ENCODE measurements around the gene CFAP57.

The CFAP57 gene

DNA sequence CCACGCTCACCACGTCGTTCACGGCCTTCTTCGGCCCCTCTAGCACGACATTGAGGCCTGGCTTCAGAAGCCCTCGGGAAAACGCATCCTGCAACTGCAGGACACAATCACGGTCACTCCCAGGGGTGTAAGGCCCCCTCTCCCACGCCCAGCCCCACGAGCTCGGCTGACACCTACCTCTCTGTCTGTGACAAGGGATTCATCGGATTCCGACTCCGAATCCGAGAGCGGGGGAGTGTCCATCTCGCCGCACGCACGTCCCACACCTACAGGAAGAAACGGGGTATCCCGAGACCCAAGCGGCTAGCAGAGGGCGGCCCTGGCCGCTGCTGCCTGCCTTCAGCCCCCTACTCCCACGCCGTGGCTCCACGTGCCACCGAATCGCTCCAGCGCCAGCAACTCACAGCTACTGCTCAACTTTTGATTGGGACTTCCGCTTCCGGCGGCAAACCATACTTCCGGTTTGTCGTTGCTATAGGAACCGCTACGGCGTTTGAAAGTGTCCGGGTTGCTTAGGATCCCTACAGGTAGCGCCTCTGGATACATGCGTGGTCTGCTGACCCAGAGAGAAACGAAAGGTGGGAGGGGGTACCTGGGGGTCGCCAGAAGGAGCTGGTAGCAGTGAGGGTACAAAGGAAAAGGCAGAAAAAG is at the start of gene CFAP57, which contains the start of gene EBNA1BP2:
CFAP57 (plus strand) TSS at position 455 of the 651 bp plus-strand sequence. CDS start 424 bp downstream, outside the sequence.
EBNA1BP2 (minus strand) TSS at position 415 of the 651 bp plus-strand sequence; CDS start at position 243, 172 bp downstream.
- Histone ChIP-seq H3K4me3 (ENCODE audit: insufficient read depth, low read length, poor library complexity, severe bottlenecking) (peak within 1 kb of the TSS; percentile 84), H3K4me2 (ENCODE audit: low read depth, low read length, poor library complexity, severe bottlenecking) (peak within 1 kb of the TSS; percentile 84), H4K20me1 (ENCODE audit: low read depth, low read length) (no peaks in the 10 kb centered on the region), H3K79me2 (ENCODE audit: insufficient read depth, low read length) (peaks cover 22% of the 10 kb centered on the region), H3K36me3 (ENCODE audit: low read length) (peaks cover 13% of the 10 kb centered on the region; the same call in 1 of the 2 replicates), H3K9me2 (replicated peaks; ENCODE audit: insufficient read depth, low read length) (no peaks in the 10 kb centered on the region), H3F3A (ENCODE audit: insufficient read depth) (no peaks in the 10 kb centered on the region), H3K27me3 (ENCODE audit: low read length) (no peaks in the 10 kb centered on the region), H3K27ac (ENCODE audit: low read depth, low read length) (no peak within 1 kb of the TSS), H3K9me3 (ENCODE audit: insufficient read depth, low read length) (no peaks in the 10 kb centered on the region), H2AFZ (ENCODE audit: low read depth, low read length, severe bottlenecking) (peak within 1 kb of the TSS; percentile 61), H3K9ac (ENCODE audit: low read length) (peak within 1 kb of the TSS; percentile 84)
- no peak for TF ChIP-seq EZH2phosphoT487 (conservative IDR thresholded peaks at IDR 0.05; ENCODE audit: low read length)
- TF ChIP-seq, protein P1, sequence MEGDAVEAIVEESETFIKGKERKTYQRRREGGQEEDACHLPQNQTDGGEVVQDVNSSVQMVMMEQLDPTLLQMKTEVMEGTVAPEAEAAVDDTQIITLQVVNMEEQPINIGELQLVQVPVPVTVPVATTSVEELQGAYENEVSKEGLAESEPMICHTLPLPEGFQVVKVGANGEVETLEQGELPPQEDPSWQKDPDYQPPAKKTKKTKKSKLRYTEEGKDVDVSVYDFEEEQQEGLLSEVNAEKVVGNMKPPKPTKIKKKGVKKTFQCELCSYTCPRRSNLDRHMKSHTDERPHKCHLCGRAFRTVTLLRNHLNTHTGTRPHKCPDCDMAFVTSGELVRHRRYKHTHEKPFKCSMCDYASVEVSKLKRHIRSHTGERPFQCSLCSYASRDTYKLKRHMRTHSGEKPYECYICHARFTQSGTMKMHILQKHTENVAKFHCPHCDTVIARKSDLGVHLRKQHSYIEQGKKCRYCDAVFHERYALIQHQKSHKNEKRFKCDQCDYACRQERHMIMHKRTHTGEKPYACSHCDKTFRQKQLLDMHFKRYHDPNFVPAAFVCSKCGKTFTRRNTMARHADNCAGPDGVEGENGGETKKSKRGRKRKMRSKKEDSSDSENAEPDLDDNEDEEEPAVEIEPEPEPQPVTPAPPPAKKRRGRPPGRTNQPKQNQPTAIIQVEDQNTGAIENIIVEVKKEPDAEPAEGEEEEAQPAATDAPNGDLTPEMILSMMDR (IDR thresholded peaks at IDR 0.05; ENCODE audit: insufficient read depth, low read length, poor library complexity, severe bottlenecking): no peak

DNA sequence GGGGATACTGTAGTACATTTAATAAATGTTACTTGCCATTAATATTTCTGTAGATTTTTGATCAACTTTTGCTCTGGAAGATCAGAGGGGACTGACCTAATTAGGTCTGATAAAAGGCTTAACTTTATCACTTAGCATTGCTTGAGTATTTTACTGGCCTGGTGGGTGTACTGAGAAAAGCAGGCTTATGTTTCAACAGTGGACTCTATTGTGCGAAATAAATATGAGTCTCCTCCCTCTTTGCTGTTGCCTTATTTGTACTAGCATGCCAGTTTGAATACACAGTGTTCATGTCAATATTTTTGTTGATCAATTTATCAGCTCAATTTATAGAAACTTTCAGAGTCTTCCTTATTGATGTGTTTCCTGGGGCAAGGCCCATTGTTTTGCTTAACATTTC is 49.1 kb upstream of the CFAP57 start:
- Histone ChIP-seq H3K4me2 (ENCODE audit: low read depth, low read length, poor library complexity, severe bottlenecking) (no peak overlapping the region), H3F3A (ENCODE audit: insufficient read depth) (no peaks in the 10 kb centered on the region), H3K79me2 (ENCODE audit: insufficient read depth, low read length) (no peaks in the 10 kb centered on the region), H3K9me3 (ENCODE audit: insufficient read depth, low read length) (no peaks in the 10 kb centered on the region), H3K9me2 (replicated peaks; ENCODE audit: insufficient read depth, low read length) (no peaks in the 10 kb centered on the region), H3K27me3 (ENCODE audit: low read length) (peaks cover 3% of the 10 kb centered on the region; the same call in 1 of the 2 replicates), H3K9ac (ENCODE audit: low read length) (no peak overlapping the region), H3K36me3 (ENCODE audit: low read length) (no peaks in the 10 kb centered on the region), H3K4me3 (ENCODE audit: insufficient read depth, low read length, poor library complexity, severe bottlenecking) (no peak overlapping the region), H3K27ac (ENCODE audit: low read depth, low read length) (no peak overlapping the region), H4K20me1 (ENCODE audit: low read depth, low read length) (no peaks in the 10 kb centered on the region), H2AFZ (ENCODE audit: low read depth, low read length, severe bottlenecking) (no peak overlapping the region)
- no peak for TF ChIP-seq EZH2phosphoT487 (conservative IDR thresholded peaks at IDR 0.05; ENCODE audit: low read length)
- TF ChIP-seq, protein P1 (IDR thresholded peaks at IDR 0.05; ENCODE audit: insufficient read depth, low read length, poor library complexity, severe bottlenecking): no peak

DNA sequence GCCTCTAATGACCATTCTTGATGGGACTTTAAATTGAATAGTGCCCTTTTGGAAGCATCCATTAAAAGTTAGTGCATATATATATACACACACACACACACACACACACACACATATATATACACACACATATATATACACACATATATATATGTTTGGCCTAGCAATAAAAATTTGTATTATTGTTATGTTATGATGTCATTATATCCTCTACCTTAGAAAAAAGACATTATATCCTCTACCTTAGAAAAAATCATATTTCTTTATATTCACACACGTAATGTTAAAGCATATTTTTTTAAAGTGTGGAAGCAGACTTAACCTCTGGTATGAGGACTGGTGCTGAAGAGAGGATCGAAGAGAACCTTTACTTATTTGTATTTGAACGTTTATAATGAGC is 43.3 kb upstream of the CFAP57 start:
- H3K27ac ChIP-seq (ENCODE audit: low read depth, low read length): no peak overlapping the region
- no peaks in the 10 kb centered on the region for H3K79me2 ChIP-seq (ENCODE audit: insufficient read depth, low read length)
- no peak for TF ChIP-seq EZH2phosphoT487 (conservative IDR thresholded peaks at IDR 0.05; ENCODE audit: low read length)
- TF ChIP-seq, protein P1 (IDR thresholded peaks at IDR 0.05; ENCODE audit: insufficient read depth, low read length, poor library complexity, severe bottlenecking): no peak

More for the DNA sequence above, 43.3 kb upstream of the CFAP57 start:
- no peak overlapping the region for H2AFZ ChIP-seq (ENCODE audit: low read depth, low read length, severe bottlenecking)
- H4K20me1 ChIP-seq (ENCODE audit: low read depth, low read length): no peaks in the 10 kb centered on the region
- H3K4me2 ChIP-seq (ENCODE audit: low read depth, low read length, poor library complexity, severe bottlenecking): no peak overlapping the region
- no peak overlapping the region for H3K4me3 ChIP-seq (ENCODE audit: insufficient read depth, low read length, poor library complexity, severe bottlenecking)
- no peaks in the 10 kb centered on the region for H3K27me3 ChIP-seq (ENCODE audit: low read length)
- H3K36me3 ChIP-seq (ENCODE audit: low read length): no peaks in the 10 kb centered on the region
- no peaks in the 10 kb centered on the region for H3K9me3 ChIP-seq (ENCODE audit: insufficient read depth, low read length)
- H3K9me2 ChIP-seq (replicated peaks; ENCODE audit: insufficient read depth, low read length): no peaks in the 10 kb centered on the region
- no peaks in the 10 kb centered on the region for H3F3A ChIP-seq (ENCODE audit: insufficient read depth)
- no peak overlapping the region for H3K9ac ChIP-seq (ENCODE audit: low read length)
